NCI-H2081 (cell line): ENCODE results near the gene CMTR2.
A peak's percentile ranks its signal among the peaks of the same experiment; 100 is the strongest.
"Not testable (repeated sequence)": the region's sequence is repeated elsewhere in the genome, so short reads cannot be mapped to it uniquely, and the experiment has no call there.

Experiments used
- DNase-seq, 2 experiments: peaks; one replicate each; lab custom pipeline; 2025; lab: John Stamatoyannopoulos, UW

CMTR2 gene, protein sequence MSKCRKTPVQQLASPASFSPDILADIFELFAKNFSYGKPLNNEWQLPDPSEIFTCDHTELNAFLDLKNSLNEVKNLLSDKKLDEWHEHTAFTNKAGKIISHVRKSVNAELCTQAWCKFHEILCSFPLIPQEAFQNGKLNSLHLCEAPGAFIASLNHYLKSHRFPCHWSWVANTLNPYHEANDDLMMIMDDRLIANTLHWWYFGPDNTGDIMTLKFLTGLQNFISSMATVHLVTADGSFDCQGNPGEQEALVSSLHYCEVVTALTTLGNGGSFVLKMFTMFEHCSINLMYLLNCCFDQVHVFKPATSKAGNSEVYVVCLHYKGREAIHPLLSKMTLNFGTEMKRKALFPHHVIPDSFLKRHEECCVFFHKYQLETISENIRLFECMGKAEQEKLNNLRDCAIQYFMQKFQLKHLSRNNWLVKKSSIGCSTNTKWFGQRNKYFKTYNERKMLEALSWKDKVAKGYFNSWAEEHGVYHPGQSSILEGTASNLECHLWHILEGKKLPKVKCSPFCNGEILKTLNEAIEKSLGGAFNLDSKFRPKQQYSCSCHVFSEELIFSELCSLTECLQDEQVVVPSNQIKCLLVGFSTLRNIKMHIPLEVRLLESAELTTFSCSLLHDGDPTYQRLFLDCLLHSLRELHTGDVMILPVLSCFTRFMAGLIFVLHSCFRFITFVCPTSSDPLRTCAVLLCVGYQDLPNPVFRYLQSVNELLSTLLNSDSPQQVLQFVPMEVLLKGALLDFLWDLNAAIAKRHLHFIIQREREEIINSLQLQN

DNA sequence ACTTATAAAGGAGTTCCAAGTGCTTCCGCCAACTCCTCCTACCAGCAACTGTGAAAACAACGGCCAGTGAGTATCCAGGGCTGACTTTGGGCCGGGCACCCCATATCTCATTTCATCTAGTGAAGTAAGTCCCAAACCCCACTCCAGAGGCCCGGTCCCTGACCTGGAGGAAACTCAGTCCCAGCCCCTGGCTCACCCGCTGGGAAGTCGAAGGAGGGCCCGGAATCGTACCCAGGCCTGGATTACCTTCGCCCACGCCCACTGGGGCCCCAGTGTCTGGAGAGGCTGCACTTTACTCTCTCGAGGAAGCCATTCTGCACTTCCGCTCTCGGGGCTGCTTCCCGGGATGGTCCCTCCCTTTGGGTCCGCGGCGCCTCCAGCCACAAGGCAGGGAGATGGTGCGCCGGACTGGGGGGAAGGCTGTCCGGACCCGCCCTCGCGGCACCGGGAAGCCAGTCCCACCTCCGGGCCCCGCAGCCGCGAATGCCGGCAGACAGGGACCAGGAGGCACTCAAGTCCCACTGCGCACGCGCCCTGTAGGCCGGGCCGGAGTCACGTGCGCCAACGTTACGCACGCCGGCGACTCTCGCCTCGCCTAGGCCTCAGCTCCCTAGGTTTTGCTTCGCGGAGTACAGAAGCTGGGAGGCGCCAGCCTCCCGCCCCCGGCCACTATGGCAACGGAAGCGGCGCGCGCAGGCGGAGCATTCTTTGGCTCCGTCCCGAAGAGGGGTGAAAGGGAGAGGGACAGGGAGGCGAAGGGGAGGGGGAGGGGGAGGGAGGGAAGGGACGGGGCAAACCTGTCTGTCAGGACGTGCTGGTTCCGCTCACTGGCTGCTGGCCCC is at the start of gene CMTR2:
Gene CMTR2 (minus strand): TSS at position 513 of the 842 bp plus-strand sequence. CDS start 3,482 bp downstream, outside the sequence.
- peak; percentile 92 to 95 for DNase-seq

DNA sequence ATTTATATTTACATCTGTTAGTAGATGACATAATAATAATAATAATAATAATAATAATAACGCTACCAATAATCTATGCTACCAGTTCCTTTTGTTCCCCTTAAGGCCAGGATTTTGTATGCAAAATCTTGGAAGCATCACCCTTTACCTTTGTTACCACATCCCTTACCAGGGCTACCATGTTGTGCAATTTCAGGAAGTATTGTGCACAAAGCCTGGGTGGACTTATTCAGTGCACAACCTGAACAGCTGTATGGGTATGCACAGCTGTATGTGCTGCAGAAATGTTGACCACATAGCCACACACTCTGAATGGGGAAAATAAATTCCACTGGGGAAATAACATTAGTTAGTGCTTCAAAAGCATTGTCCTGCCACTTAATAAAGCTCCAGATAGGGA is 49.4 kb upstream of the CMTR2 start:
- no peak for DNase-seq

DNA sequence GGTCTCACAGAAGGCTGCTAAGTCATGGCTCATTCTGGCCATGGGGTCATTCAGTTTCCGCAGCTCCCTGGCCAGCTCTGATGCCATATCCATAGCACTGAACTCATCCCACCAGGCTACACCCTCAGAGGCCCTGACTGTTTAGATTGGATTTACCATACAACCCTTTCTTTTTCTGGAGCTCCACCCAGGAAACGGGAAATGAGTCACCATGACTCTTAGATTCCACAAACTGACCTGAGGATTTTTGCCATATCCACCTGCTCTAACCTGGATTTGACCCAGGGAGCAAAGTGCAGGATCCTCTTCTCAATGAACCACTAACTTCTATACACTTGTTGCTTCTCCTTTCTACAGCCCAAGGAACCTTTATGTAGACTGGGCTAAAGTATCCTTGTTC is 49.0 kb upstream of the CMTR2 start:
- DNase-seq = no peak

DNA sequence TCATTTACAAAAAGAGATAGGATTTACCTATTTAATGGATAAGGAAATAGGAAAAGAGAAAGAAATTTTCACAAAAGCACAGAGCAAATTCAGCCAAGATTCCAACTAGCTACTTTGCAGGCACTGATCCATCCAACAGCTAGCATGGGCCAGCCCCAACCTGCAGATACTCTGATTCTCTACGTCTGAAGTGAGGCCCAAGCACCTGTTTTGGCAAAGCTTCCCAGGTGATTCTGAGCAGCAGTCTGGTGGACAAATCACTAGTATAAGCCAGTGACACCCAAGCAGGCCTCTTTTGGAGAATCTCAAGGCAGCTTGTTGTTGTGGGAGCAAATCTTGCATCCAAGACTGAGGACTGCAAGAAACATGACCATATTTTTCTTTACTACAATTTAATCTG is 48.4 kb upstream of the CMTR2 start:
- DNase-seq = no peak

DNA sequence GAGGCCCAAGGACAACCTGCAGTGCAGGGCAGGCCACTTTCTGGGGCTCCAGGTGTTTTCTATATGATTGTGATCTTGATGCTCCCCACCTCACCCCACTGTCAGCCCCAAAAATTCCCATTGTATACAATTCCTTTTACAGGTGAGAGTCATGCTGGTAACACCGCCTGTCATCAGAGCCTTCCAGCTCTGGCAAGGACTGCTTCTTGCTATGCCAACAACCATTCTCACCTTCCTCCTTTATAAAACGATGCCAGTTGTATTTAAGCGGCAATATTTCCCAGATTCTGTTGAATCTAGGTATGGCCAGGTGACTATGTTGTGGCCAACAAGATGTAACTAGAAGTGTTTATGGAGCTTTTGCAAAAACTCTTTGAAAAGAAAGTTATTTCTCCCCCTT is 38.9 kb upstream of the CMTR2 start:
- DNase-seq = no peak

DNA sequence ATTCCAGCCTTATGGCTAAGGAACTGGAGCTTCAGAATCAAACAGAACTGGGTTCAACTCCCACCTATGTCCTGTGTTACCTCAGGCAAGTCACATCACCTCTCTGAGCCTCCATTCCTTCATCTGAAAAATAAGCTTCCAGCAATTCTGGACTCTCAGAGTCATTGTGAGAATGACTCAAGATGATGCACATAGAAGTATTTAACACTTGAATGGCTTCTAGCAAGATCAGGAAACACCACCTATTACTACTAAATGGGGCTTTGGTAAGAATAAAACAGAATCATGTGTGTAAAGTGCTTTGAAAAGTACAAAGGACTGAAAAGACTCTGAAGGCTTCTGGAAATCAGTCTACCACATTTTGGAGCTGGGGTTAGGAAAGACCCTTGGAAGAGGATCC is 38.5 kb upstream of the CMTR2 start:
- DNase-seq = no peak

DNA sequence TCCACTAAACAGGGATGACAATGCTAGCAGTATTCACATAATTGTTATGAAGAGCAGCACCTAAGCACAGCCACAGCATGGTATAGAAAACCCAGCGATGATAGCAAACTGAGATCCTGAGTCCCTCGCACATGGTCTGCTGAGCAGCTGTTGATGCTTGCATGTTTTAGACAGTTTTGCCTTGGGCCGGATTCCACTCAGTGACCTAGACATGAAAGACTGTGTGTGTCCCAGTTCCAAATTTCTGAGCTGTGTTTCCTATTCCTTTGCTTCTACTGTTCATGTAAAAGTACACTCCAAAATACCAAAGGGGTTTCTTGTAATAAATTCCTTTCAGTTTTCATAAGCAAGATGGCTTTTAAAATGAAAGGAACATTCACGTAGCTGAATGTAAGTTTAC is 30.8 kb upstream of the CMTR2 start:
- no peak for DNase-seq

DNA sequence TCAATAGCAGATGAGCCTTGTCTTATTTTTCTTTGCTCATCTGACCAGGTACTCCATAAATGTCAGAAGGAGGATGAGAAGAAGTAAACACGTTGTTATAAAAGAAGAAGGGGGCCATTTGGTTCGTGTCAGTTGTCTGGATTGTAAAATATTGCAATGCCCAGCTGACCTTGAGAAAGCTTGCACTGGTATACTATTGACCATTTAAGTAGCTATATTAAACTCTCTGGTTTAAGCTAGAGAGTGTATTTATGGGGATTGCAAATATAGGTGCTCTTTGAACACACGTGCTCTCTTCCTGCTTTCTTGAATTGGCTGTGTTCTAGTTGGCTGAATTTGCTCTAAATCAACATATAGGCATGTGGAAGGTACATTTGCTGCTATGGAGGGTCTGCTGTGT is 26.1 kb upstream of the CMTR2 start:
- no peak for DNase-seq

DNA sequence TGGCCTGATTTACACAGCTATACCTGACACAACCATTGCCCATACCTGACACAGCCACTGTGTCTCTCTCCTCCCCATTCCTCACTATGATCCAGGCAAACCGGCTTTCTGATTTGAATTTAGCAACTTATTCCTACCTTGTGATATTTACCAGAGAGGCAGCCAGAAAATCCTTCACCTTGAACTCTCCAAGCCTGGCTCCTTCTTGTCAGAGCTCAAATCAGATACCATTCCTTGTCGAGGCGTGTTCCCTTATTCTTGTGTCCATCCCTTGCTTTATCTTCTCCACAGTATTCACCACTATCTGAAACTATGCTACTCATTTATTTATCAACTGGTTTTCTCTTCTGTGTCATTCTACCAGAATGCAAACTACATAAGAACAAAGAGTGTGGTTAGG is 24.4 kb upstream of the CMTR2 start:
- not testable (repeated sequence) for DNase-seq

DNA sequence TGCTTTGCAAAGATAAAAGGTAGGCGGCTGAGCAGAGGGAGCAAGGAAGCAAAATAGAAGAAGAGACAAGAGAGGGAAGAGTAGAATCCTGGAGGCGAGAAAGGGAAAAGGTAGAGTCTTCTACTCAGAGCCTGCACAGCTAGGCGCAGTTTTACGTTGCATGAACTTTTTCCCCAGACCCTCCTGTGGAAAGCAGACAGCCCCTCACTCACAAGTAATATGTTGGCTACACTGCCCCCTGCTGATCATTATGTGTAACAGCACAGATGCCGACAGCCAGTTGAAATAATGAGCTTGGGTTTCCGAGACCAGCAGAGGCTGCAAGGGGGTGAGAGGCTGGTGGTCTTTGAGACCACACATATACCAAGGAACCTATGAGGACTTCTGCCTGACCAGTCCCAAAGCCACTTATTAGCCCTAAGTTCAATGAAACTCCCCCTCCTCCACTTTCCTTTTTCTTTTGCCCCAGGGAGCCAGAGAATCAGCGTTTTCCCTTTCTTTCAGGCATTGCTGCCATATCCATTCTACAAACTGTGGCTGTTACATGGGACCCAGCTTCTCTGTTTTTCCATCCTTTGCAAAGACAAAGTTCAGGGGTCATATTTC is 22.5 kb upstream of the CMTR2 start:
- peak; percentile 6 to 17 for DNase-seq

DNA sequence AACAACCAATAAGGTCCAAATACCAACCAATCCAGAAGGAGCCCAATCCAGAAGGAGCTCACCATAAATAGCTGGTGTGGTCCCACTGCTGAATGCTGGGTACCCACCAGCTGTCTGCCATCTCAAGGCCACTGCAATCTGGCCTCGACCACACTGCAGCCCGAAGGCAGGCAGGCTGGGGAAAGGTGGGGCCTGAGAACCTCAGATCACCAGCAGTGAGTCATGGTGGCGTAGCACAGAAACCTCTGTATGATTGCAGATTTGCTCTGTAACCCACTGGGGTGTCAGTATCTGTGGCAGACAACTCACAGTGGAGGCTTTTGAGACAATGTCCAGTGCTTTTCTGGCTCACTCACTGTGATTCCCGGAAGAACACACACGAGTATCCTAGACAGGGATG is 14.7 kb upstream of the CMTR2 start:
- no peak for DNase-seq

DNA sequence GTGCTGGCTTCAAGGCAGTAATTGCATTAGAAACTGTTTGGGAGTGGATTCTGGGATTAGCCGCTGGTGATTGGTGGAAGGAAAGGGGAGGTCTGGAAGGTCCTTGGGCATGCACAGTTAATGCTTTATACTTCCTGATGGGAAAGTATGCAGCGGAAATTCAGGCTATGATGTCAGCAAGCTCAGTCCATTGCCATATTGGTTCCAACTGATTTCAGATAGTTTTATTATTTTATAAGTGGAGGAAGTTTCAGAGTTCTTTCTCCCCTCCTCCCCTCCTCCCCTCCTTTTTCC is 8.1 kb upstream of the CMTR2 start:
- no peak for DNase-seq

DNA sequence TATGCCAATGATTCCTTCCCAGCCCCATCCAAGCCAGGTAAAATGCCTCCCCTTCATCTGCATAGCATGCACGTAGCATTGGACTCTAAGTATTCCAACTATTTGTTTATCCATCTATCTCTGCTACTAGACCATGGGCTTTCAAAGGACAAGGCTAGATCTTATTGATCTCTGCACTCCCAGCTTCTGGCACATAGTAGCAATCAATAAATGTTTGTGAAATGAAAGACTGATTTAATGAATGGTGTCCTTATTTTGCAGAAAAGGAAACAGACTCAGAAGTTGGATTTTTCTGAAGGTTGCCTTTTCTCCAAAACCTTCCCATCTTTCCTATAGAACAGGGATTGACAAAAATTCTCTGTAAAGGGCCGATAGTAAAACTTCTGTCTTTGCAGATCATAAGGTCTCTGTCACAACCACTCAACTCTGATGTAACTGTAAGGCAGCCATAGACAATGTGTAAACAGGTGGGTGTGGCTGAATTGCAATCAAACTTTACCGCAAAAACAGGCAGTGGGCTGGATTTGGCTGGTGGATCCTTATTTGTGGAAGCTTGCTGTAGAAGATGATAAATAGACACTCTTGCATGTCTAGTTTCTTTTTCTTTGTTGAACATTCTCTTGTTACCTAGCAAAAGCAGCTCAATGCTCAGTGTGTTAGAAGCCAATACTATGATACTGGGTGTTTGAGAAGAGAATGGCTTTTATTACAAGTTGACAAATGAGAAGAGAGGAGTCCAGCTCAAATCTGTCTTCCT is 7.6 kb upstream of the CMTR2 start:
- DNase-seq = no peak

DNA sequence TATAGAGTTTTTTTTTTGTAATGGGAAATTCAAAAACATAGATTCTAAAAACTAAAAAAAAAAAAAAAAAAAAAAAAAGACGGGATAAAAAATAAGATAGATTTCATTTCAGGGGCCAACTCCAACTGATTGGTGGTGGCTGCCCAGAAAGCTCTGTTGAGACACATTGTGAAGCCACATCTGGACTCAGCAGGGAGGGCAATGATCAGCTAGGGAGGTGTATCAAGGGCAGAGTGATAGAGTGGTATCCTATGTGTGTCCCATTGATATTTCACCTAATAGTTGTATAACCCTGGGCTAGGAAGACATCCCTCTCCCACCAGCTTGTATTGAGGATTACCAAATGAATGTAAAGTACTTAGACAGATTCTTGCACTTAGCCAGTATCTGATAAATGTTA is 6.7 kb upstream of the CMTR2 start:
- DNase-seq = no peak

DNA sequence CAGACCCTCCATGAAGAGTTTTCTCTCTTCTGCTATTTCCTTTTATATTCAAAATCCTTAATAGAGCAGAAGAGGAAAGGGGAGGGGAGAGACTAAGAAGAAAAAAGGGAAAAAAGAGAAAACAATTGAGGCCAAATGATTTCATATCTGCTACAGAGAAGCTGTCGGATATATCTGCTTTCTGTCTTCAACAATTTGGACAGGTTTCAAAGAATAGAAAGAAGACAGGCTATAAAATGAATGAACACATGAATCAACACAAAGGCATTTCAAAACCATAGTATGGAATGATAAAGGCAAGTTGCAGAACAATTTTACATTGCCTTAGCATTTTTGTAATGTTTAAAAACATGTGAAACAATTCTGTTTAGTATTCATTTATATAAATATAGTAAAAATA is 4.7 kb upstream of the CMTR2 start:
- no peak for DNase-seq

DNA sequence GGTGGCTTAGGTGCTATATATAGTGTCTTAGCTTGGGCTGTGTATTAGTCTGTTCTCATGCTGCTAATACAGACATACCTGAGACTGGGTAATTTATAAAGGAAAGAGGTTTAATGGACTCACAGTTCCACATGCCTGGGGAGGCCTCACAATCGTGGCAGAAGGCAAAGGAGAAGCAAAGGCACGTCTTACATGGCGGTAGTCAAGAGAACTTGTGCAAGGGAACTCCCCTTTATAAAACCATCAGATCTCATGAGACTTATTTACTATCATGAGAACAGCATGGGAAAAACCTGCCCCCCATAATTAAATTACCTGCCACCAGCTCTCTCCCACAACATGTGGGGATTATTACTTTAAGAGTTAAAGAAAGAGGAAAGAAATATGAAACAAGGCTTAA is 2.9 kb upstream of the CMTR2 start:
- DNase-seq = not testable (repeated sequence)

DNA sequence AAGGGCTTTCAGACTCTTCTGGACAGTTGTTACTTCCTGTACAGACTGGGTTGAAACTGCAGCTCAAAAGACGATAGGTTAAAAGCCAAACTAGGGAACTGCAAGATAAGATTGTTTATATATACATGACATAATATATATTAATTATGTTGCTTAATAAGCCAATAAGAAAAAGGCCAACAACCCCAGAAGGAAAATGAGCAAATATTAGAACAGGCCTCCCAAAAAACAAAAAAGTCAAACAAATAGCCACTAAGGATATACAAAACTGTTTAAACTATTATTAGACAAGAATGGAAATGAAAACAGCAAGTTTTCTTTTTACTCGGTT is 495 bp upstream of the CMTR2 start:
- DNase-seq = no peak

DNA sequence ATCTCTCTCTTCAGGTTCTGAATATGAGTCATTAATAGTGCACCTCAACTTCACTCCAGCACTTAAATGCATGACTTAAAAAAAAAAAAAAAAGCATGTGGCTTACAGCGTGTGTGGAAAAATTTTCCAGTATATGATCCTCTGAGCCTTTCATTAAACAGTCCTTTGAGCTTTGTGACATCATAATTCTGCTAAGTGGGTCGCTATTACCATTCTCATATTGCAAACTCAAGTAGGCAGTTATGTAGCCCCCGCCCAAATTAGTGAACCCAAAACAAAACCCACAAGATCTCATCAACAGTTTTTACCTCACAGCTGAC is 672 bp downstream of the CMTR2 start:
- DNase-seq = no peak

DNA sequence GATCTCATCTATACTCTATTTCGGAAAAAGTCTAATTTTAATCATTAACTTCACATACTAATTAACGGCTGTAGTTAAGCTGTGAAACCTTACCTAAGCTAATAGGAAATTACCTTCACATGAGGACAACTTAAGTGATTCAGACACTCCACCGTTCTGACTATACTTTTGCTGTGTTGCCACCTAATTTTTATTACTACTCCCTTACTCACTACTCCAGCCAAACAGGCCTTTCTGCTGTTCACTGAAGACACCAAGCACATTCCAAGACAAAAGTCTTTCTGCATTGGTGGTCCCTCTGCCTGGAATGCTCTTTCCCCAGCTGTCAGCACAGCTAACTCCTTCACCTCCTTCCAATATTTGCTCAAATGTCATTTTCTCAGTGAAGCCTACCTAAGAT is 1.3 kb downstream of the CMTR2 start:
- DNase-seq = no peak

DNA sequence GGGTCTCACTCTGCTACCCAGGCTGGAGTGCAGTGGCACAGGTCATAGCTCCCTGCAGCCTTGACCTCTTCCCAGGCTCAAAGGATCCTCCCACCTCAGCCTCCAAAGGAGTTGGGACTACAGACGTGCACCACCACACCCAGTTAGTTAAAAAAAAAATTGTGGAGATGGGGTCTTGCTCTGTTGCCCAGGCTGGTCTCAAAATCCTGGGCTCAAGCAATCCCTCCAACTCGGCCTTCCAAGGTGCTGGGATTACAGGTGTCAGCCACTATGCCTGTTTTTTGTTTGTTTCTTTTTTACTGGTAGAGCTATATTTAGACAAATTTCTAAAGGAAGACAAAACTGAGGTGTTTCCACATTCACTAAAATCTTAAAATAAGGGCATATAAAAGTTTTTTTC is 1.7 kb downstream of the CMTR2 start:
- no peak for DNase-seq

DNA sequence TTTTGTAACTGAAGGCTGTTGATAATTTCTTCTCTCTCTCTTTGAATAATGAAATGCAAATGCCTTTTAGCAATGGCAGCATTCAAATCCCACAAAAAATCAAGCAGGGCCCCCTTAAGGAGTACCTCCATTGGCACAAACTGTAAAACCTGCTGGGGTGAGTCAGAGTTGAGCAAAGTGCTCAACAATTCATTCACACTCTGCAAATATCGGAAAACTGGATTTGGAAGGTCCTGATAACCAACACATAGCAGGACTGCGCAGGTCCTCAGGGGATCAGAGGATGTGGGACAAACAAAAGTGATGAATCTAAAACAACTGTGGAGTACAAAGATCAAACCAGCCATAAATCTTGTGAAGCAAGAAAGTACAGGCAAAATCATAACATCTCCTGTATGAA is 5.6 kb downstream of the CMTR2 start:
- no peak for DNase-seq

DNA sequence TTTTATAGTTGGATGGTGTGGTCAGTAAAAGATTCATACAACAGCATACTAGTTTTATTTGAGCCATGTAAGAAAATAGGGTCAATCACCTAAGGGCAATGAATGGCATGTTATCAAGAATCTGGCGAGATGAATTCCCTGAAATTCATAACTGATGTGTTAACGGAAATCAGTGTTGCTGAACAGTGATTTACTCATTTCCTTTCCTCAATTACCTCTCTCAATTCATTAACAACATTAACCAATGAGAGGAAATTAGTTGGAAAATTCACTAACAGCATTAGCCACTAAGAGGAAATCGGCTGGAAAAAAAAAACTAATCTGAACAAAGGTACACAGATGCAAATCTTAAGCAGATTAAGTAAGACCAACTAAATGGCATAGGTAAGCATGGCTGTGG is 6.3 kb downstream of the CMTR2 start:
- DNase-seq = no peak
